H9 (cell line): Measurements from ENCODE around the gene UBA1. TPM values are rescaled to one million over a fixed set of nuclear protein-coding genes. Genes with fewer than 3 reads are reported as not detected.

Experiments
- DNase-seq: peaks from one replicate; pipeline ENCODE4 v3.0.0-alpha.2; 2017
- H2AFZ ChIP-seq: one replicate; pipeline ENCODE4 v1.6.1; 2013; ENCODE audit warnings: mild to moderate bottlenecking, low read length, control low read depth, moderate library complexity
- H2AK5ac ChIP-seq: 2 replicates; pipeline ENCODE4 v1.6.1; 2013; ENCODE audit warnings: low read length, control low read depth, mixed read lengths; ENCODE audit not compliant: insufficient read length
- H2BK120ac ChIP-seq: one replicate; pipeline ENCODE4 v1.6.1; 2013; ENCODE audit warnings: low read depth, mild to moderate bottlenecking, low read length, control low read depth, inconsistent platforms; ENCODE audit not compliant: poor library complexity, severe bottlenecking
- H2BK12ac ChIP-seq: 2 replicates; pipeline ENCODE4 v1.6.1; 2013; ENCODE audit warnings: low read length, control low read depth, mixed read lengths, low read depth; ENCODE audit not compliant: insufficient read length
- H2BK15ac ChIP-seq: 2 replicates; pipeline ENCODE4 v1.6.1; 2013; ENCODE audit warnings: low read depth, low read length, control low read depth
- H2BK20ac ChIP-seq: one replicate; pipeline ENCODE4 v1.6.1; 2013; ENCODE audit warnings: low read depth, mild to moderate bottlenecking, low read length, control low read depth, inconsistent platforms; ENCODE audit not compliant: poor library complexity, severe bottlenecking
- H2BK5ac ChIP-seq: 2 replicates; pipeline ENCODE4 v1.6.1; 2013; ENCODE audit warnings: low read length, control low read depth, mixed read lengths; ENCODE audit not compliant: insufficient read length
- H3K14ac ChIP-seq: 2 replicates; pipeline ENCODE4 v1.6.1; 2013; ENCODE audit warnings: low read length, control low read depth; ENCODE audit not compliant: insufficient read depth
- H3K18ac ChIP-seq: 2 replicates; pipeline ENCODE4 v1.6.1; 2013; ENCODE audit warnings: low read depth, mild to moderate bottlenecking, mixed read lengths, low read length, control low read depth; ENCODE audit not compliant: insufficient read length
- H3K23ac ChIP-seq: 2 replicates; pipeline ENCODE4 v1.6.1; 2013; ENCODE audit warnings: low read length, control low read depth, mixed read lengths, low read depth; ENCODE audit not compliant: insufficient read length
- H3K23me2 ChIP-seq: 2 replicates; pipeline ENCODE4 v1.6.1; 2013; ENCODE audit warnings: low read depth, mild to moderate bottlenecking, mixed read lengths, low read length, control low read depth; ENCODE audit not compliant: insufficient read length, poor library complexity, severe bottlenecking
- H3K27ac ChIP-seq: 2 replicates; pipeline ENCODE4 v1.5.1; 2013; ENCODE audit warnings: low read length, control low read depth, mixed read lengths, low read depth; ENCODE audit not compliant: insufficient read length
- H3K27me3 ChIP-seq: 2 replicates; pipeline ENCODE4 v1.6.1; 2013; ENCODE audit warnings: low read length, control low read depth, inconsistent platforms; ENCODE audit not compliant: insufficient read depth
- H3K4ac ChIP-seq: 2 replicates; pipeline ENCODE4 v1.6.1; 2013; ENCODE audit warnings: low read depth, mild to moderate bottlenecking, control low read depth, inconsistent platforms, low read length, moderate library complexity
- H3K4me1 ChIP-seq: 2 replicates; pipeline ENCODE4 v1.6.1; 2013; ENCODE audit warnings: low read length, control low read depth, inconsistent platforms; ENCODE audit not compliant: insufficient read depth
- H3K4me2 ChIP-seq: 2 replicates; pipeline ENCODE4 v1.6.1; 2013; ENCODE audit warnings: low read length, control low read depth, mixed read lengths; ENCODE audit not compliant: insufficient read length, insufficient read depth
- H3K56ac ChIP-seq: 2 replicates; pipeline ENCODE4 v1.6.1; 2013; ENCODE audit warnings: low read depth, mild to moderate bottlenecking, mixed read lengths, low read length, control low read depth; ENCODE audit not compliant: insufficient read length
- H3K79me1 ChIP-seq: 2 replicates; pipeline ENCODE4 v1.6.1; 2013; ENCODE audit warnings: low read depth, mild to moderate bottlenecking, moderate library complexity, low read length, control low read depth, inconsistent platforms; ENCODE audit not compliant: insufficient read depth, poor library complexity, severe bottlenecking
- H3K79me2 ChIP-seq: 2 replicates; pipeline ENCODE4 v1.6.1; 2013; ENCODE audit warnings: low read length, control low read depth, inconsistent platforms; ENCODE audit not compliant: insufficient read depth
- H3K9ac ChIP-seq: 2 replicates; pipeline ENCODE4 v1.6.1; 2013; ENCODE audit warnings: low read length, control low read depth, mixed read lengths; ENCODE audit not compliant: insufficient read length; ENCODE audit errors: extremely low read depth
- H3K9me3 ChIP-seq: one replicate; pipeline ENCODE4 v1.6.1; 2013; ENCODE audit warnings: low read depth, low read length, inconsistent platforms; ENCODE audit not compliant: control insufficient read depth
- H3T11ph ChIP-seq: one replicate; pipeline ENCODE4 v1.6.1; 2013; ENCODE audit warnings: mild to moderate bottlenecking, low read length, control low read depth, inconsistent platforms
- H4K20me1 ChIP-seq: one replicate; pipeline ENCODE4 v1.6.1; 2013; ENCODE audit not compliant: control insufficient read depth, insufficient read length, insufficient read depth
- H4K5ac ChIP-seq: 2 replicates; pipeline ENCODE4 v1.6.1; 2013; ENCODE audit warnings: low read depth, mild to moderate bottlenecking, mixed read lengths, low read length, control low read depth; ENCODE audit not compliant: insufficient read length
- H4K8ac ChIP-seq: replicated peaks from 2 replicates; pipeline ENCODE4 v1.6.1; 2013; ENCODE audit warnings: low read length, control low read depth, mixed read lengths, low read depth; ENCODE audit not compliant: insufficient read length
- H4K91ac ChIP-seq: 2 replicates; pipeline ENCODE4 v1.6.1; 2013; ENCODE audit warnings: low read depth, mild to moderate bottlenecking, moderate library complexity, mixed read lengths, low read length, control low read depth; ENCODE audit not compliant: insufficient read length
- H3K27ac Mint-ChIP-seq, 3 experiments: 2 replicates in 2 of 3; 3 replicates in 1 of 3; pipeline ENCODE4 v1.8.0; 2020 to 2021; ENCODE audit warnings: mixed read lengths in 3 of 3, mild to moderate bottlenecking in 1 of 3, moderate library complexity in 1 of 3
- H3K27me3 Mint-ChIP-seq: 2 replicates; pipeline ENCODE4 v1.8.0; 2021; ENCODE audit warnings: low read depth, mild to moderate bottlenecking, moderate library complexity, mixed read lengths
- H3K36me3 Mint-ChIP-seq, 3 experiments: 2 replicates in 2 of 3; 3 replicates in 1 of 3; pipeline ENCODE4 v1.8.0; 2020 to 2021; ENCODE audit warnings: low read depth in 3 of 3, mixed read lengths in 3 of 3; ENCODE audit not compliant: insufficient read depth in 1 of 3
- H3K4me1 Mint-ChIP-seq, 2 experiments: 2 replicates each; pipeline ENCODE4 v1.8.0; 2020; ENCODE audit warnings: mixed read lengths in 2 of 2
- H3K4me3 Mint-ChIP-seq, 2 experiments: 2 replicates in 1 of 2; 3 replicates in 1 of 2; pipeline ENCODE4 v1.8.0; 2020 to 2021; ENCODE audit warnings: mild to moderate bottlenecking in 2 of 2, mixed read lengths in 2 of 2, moderate library complexity in 1 of 2
- H3K9me3 Mint-ChIP-seq, 2 experiments: 2 replicates in 1 of 2; 3 replicates in 1 of 2; pipeline ENCODE4 v1.8.0; 2020; ENCODE audit warnings: mild to moderate bottlenecking in 2 of 2, mixed read lengths in 2 of 2, moderate library complexity in 1 of 2
- CTCF ChIP-seq: fragments of 200-600 bp; sonication (generic); conservative IDR thresholded peaks from 3 replicates; pipeline ENCODE4 v1.8.0; 2021; ENCODE audit warnings: antibody characterized with exemption, mild to moderate bottlenecking
- WGBS: extraction: QIAGEN DNeasy Blood & Tissue Kit; methylation state at CpG from one replicate; pipeline ENCODE4 v1.1.7; 2013; ENCODE audit warnings: missing lambda C conversion rate, low lambda C conversion rate, mixed read lengths; ENCODE audit not compliant: insufficient read length; ENCODE audit errors: extremely low coverage; 5-methylcytosine and 5-hydroxymethylcytosine counted together
- total RNA-seq: library from RNA; stranded (reverse); gene quantifications from 2 replicates; pipeline ENCODE4 v1.2.1, GENCODE V29; 2021

The UBA1 gene
- total RNA-seq, 1 experiment from 2014 or later, result 427 TPM

- Histone ChIP-seq H3K4ac (no peak overlapping the region), H3T11ph (no peak overlapping the region), H2BK20ac (no peak overlapping the region), H3K18ac (no peak overlapping the region), H4K5ac (no peak overlapping the region), H3K23ac (no peak overlapping the region), H3K56ac (no peak overlapping the region), H4K91ac (no peak overlapping the region), H3K9me3 (no peaks in the 10 kb centered on the region), H4K8ac (no peak overlapping the region), H2AFZ (no peak overlapping the region), H2BK12ac (no peak overlapping the region), H3K79me1 (no peaks in the 10 kb centered on the region), H2BK5ac (no peak overlapping the region), H3K27ac (no peak overlapping the region), H3K79me2 (no peaks in the 10 kb centered on the region), H4K20me1 (no peaks in the 10 kb centered on the region), H3K27me3 (no peaks in the 10 kb centered on the region; the same call in 1 of the 2 replicates), H3K23me2 (no peaks in the 10 kb centered on the region), H3K4me1 (no peaks in the 10 kb centered on the region), H3K14ac (no peak overlapping the region), H3K4me2 (no peak overlapping the region), H2BK120ac (no peak overlapping the region), H3K9ac (no peak overlapping the region), H2BK15ac (no peak overlapping the region), H2AK5ac (no peak overlapping the region)
- no peaks in the 10 kb centered on the region; the same call in 1 of the 2 replicates for H3K27me3 Mint-ChIP-seq
- no peak for TF ChIP-seq CTCF
- H3K9me3 Mint-ChIP-seq, result peaks cover 66 to 85% of the 10 kb centered on the region in 2 experiments
- WGBS, result no CpG with 5 or more reads among the region's 2 CpGs
- H3K4me1 Mint-ChIP-seq, result no peaks in the 10 kb centered on the region
- H3K36me3 Mint-ChIP-seq, result peaks cover 50 to 83% (median 81%) of the 10 kb centered on the region in 3 experiments
- no peak overlapping the region for H3K27ac Mint-ChIP-seq
- no peak overlapping the region for H3K4me3 Mint-ChIP-seq
- DNase-seq, result no peak
Observed at GRCh38 chrX:47177079-47177478, 16.6 kb upstream of the UBA1 start.
